K562 (cell line): ENCODE measurements around the gene PAQR6. TPM values are rescaled to one million over a fixed set of nuclear protein-coding genes. Genes with fewer than 3 reads are reported as not detected.

Experiments
- ATAC-seq: fragments of 200-7000 bp; cut with Tn5 transposase; 3 replicates; pipeline ENCODE4 v1.9.1; 2020; ENCODE audit warnings: moderate library complexity
- BruUV-seq: library from RNA; stranded (reverse); fragments of 400-500 nt; replicated peaks from 2 replicates; lab custom pipeline; 2021; lab: Mats Ljungman, UMichigan
- CTCF ChIA-PET: fragments of 300-600 bp; formaldehyde crosslinking; extraction: SDS; loops from one replicate; lab custom pipeline; 2021; ENCODE audit warnings: low intra/inter-chr PET ratio; lab: Yijun Ruan, JAX
- POLR2A ChIA-PET: fragments of 300-600, 350-650 bp; sonication (Branson Sonifier 250); formaldehyde crosslinking; extraction: SDS; loops from one replicate; lab custom pipeline; 2021; ENCODE audit warnings: antibody characterized with exemption, inconsistent platforms; lab: Yijun Ruan, JAX
- DNase-seq, 4 experiments: peaks; one replicate each; pipeline versions ENCODE4 v3.0.0 to v3.0.0-alpha.2; 2011 to 2018; ENCODE audit warnings: low spot score in 3 of 4, mixed read lengths in 3 of 4; ENCODE audit errors: extremely low read depth in 1 of 4
- FAIRE-seq: peaks from 2 replicates; lab custom pipeline; 2011; peaks lifted over from hg19 to GRCh38; lab: Jason Lieb, UNC
- H2AFZ ChIP-seq: 2 replicates; pipeline ENCODE4 v1.6.0; 2011; ENCODE audit warnings: low read depth, low read length, control low read depth, inconsistent platforms
- H3K27ac ChIP-seq: fragments of 200-600 bp; 3 replicates; pipeline ENCODE4 v1.8.0; 2011; ENCODE audit warnings: low read depth, mild to moderate bottlenecking, control low read depth, inconsistent platforms, low read length, moderate library complexity, mixed read lengths; ENCODE audit errors: extremely low read depth
- H3K27me3 ChIP-seq, 2 experiments: fragments of 300-600 bp in 1 of 2; 2 replicates in 1 of 2; 3 replicates in 1 of 2; pipeline versions ENCODE4 v1.6.0 to v1.8.0; 2011; ENCODE audit warnings: inconsistent platforms in 2 of 2, low read length in 2 of 2, mild to moderate bottlenecking in 1 of 2, mixed read lengths in 1 of 2, moderate library complexity in 1 of 2; ENCODE audit not compliant: control insufficient read depth in 2 of 2, insufficient read depth in 2 of 2
- H3K36me3 ChIP-seq: fragments of 300-600 bp; 3 replicates; pipeline ENCODE4 v1.8.0; 2011; ENCODE audit warnings: mild to moderate bottlenecking, low read length, inconsistent platforms; ENCODE audit not compliant: control insufficient read depth, insufficient read depth
- H3K4me1 ChIP-seq, 2 experiments: fragments of 200-600 bp in 1 of 2; replicated peaks in 1 of 2; 2 replicates in 1 of 2; 3 replicates in 1 of 2; pipeline versions ENCODE4 v1.5.1 to v1.8.0; 2011; ENCODE audit warnings: inconsistent platforms in 2 of 2, low read length in 2 of 2, mild to moderate bottlenecking in 1 of 2, mixed read lengths in 1 of 2, moderate library complexity in 1 of 2; ENCODE audit not compliant: control insufficient read depth in 2 of 2, insufficient read depth in 2 of 2
- H3K4me2 ChIP-seq: 2 replicates; pipeline ENCODE4 v1.6.1; 2011; ENCODE audit warnings: low read length, control low read depth, inconsistent platforms, mixed read lengths; ENCODE audit not compliant: insufficient read depth
- H3K4me3 ChIP-seq: fragments of 200-600 bp; sonication (generic), shearing (Covaris generic); 2 replicates; pipeline ENCODE4 v1.5.1; 2016; ENCODE audit warnings: control low read depth, inconsistent platforms
- H3K79me2 ChIP-seq: fragments of 200-600 bp; 3 replicates; pipeline ENCODE4 v1.8.0; 2011; ENCODE audit warnings: low read length, inconsistent platforms; ENCODE audit not compliant: control insufficient read depth, insufficient read depth
- H3K9ac ChIP-seq, 2 experiments: 2 replicates each; pipeline versions ENCODE4 v1.6.0 to v1.6.1; 2011; ENCODE audit warnings: low read depth in 2 of 2, low read length in 2 of 2, control low read depth in 1 of 2, inconsistent platforms in 1 of 2, mild to moderate bottlenecking in 1 of 2, mixed read lengths in 1 of 2; ENCODE audit not compliant: insufficient read depth in 1 of 2
- H3K9me1 ChIP-seq: one replicate; pipeline ENCODE4 v1.6.0; 2011; ENCODE audit warnings: inconsistent platforms, mild to moderate bottlenecking, low read length, moderate library complexity; ENCODE audit not compliant: control insufficient read depth, insufficient read depth
- H3K9me3 ChIP-seq: replicated peaks from 2 replicates; pipeline ENCODE4 v1.5.1; 2011; ENCODE audit warnings: low read depth, low read length, inconsistent platforms; ENCODE audit not compliant: control insufficient read depth, insufficient read depth
- H4K20me1 ChIP-seq: replicated peaks from 2 replicates; pipeline ENCODE4 v1.6.1; 2011; ENCODE audit warnings: low read length, inconsistent platforms, mixed read lengths; ENCODE audit not compliant: control insufficient read depth, insufficient read depth
- NFYB ChIP-seq: IDR thresholded peaks from 2 replicates; pipeline ENCODE4 v1.6.1; 2011; ENCODE audit warnings: mild to moderate bottlenecking, moderate library complexity; ENCODE audit not compliant: insufficient read length; ENCODE audit errors: extremely low read depth
- PCBP2 ChIP-seq: fragments of 200-400 bp; formaldehyde crosslinking; IDR thresholded peaks from 2 replicates; pipeline ENCODE4 v1.6.1; 2018; ENCODE audit warnings: low read length, low read depth, mild to moderate bottlenecking, moderate library complexity; ENCODE audit not compliant: poor library complexity, severe bottlenecking
- POLR2G ChIP-seq: fragments of 200-400 bp; formaldehyde crosslinking; IDR thresholded peaks from 2 replicates; pipeline ENCODE4 v1.6.1; 2017; ENCODE audit warnings: low read depth, mild to moderate bottlenecking, antibody characterized with exemption, low read length, moderate library complexity
- ZNF57 ChIP-seq: fragments of 450-650 bp; formaldehyde crosslinking; IDR thresholded peaks from 2 replicates; pipeline ENCODE4 v1.4.0; 2020; ENCODE audit warnings: mild to moderate bottlenecking, moderate library complexity
- WGBS: fragments of 100-300 bp; shearing (Covaris generic); methylation state at CpG from one replicate; pipeline ENCODE4 v1.1.6; 2016; ENCODE audit warnings: low coverage, mixed read lengths; ENCODE audit not compliant: insufficient coverage; ENCODE audit errors: missing lambda C conversion rate; 5-methylcytosine and 5-hydroxymethylcytosine counted together
- in situ Hi-C: fragments of 300-500 bp; cut with MboI; formaldehyde crosslinking; loops from 4 replicates; pipeline ENCODE4 v1.15.0; 2018; ENCODE audit warnings: inconsistent platforms, mixed read lengths
- intact Hi-C: fragments of 100-400 bp; cut with micrococcal nuclease; formaldehyde crosslinking; loops from 2 replicates; pipeline ENCODE4 v1.14.2; 2022
- polyA plus RNA-seq, 8 experiments: library from polyadenylated mRNA; depleted of rRNA in 4 of 8; stranded (reverse) in 5 of 8; unstranded in 3 of 8; fragments of >200 nt; fragmentation: Nextera tagmentation in 2 of 8; fragmentation: Illumina TruSeq in 1 of 8; extraction: Ambion mirVana in 2 of 8; extraction: Trizol in 1 of 8; gene quantifications; 2 replicates each; pipeline versions ENCODE4 v1.2.1 to v1.2.3, GENCODE V29; 2011 to 2014; ENCODE audit warnings: inconsistent platforms in 1 of 8, missing spikeins in 1 of 8
- total RNA-seq, 7 experiments: library from RNA; depleted of rRNA in 6 of 7; stranded (reverse); fragments of >200 nt in 6 of 7; fragmentation: Illumina TruSeq in 2 of 7; extraction: Trizol in 2 of 7; gene quantifications; 2 replicates each; pipeline versions ENCODE4 v1.2.1 to v1.2.3, GENCODE V29; 2011 to 2021; ENCODE audit warnings: low replicate concordance in 1 of 7
- TF ChIP-seq, protein P1 (sequence below): sonication (generic); formaldehyde crosslinking; IDR thresholded peaks from 2 replicates; pipeline ENCODE4 v1.8.1; 2023; ENCODE audit warnings: mild to moderate bottlenecking, missing genetic modification reagents

The PAQR6 gene
- total and polyA plus RNA-seq, 9 of the 15 experiments (the other 6 are each of a cell fraction or from before 2014, with no cell fraction given), result 0.07 to 1.8 (median 0.62) TPM

DNA sequence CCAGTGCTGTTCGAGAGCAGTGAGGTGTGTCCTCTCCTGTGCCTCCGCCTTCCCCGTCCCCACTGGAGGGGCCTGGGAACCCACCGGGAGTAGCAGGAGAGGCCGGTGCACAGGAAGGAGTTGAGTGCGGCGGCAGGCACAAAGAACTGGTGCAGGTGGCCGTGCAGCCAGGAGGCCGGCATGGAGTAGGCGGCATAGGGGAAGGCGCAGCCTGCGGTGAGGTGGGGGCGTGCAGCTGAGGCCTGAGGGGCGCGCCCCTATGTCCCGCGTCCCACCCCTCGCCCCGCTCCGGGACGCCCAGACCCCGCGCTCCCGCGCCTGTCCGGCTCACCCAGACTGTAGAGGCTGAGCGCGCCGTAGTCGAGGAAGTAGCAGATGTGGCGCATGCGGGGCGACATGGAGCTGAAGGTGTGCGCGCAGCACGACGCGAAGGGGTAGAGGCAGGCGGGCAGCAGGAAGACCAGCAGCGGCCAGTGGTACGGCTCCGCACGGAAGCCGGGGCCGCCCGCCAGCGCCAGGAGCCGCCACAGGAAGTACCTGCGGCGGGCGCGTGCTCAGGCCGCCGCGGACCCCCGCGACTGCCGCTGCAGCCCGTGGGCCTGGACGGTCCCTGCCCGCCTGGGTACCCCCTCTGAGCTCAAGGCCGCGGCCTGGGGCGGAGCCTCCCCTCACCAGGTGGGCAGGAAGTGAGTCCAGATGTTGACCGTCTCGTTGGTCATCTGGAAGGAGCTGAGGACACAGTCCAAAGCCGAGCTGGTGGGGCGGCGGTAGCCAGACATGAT, 2.2 kb downstream of the PAQR6 start (continued):
- TF ChIP-seq, protein P1, sequence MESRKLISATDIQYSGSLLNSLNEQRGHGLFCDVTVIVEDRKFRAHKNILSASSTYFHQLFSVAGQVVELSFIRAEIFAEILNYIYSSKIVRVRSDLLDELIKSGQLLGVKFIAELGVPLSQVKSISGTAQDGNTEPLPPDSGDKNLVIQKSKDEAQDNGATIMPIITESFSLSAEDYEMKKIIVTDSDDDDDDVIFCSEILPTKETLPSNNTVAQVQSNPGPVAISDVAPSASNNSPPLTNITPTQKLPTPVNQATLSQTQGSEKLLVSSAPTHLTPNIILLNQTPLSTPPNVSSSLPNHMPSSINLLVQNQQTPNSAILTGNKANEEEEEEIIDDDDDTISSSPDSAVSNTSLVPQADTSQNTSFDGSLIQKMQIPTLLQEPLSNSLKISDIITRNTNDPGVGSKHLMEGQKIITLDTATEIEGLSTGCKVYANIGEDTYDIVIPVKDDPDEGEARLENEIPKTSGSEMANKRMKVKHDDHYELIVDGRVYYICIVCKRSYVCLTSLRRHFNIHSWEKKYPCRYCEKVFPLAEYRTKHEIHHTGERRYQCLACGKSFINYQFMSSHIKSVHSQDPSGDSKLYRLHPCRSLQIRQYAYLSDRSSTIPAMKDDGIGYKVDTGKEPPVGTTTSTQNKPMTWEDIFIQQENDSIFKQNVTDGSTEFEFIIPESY, result peak; percentile 89
- TF ChIP-seq NFYB, result no peak
- TF ChIP-seq ZNF57, result no peak

DNA sequence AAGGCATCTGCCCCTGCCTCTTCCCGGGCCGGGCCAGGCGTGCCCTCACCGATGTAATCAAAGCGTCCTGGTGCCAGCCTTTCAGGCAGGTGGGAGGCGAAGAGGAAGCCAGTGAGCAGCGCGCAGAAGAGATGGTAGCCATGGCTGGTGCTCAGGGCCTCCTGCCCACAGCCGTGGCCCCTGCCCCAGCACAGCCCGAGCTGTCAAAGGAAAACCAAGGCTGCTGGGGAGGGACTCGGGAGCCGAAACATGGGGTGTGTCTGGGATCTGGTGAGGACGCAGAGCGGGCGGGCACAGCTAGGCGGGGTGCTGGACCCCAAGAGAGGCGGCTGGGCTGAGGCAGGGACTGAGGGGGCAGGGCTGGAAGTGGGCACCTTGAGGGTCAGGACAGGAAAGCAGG, 3.1 kb downstream of the PAQR6 start:
- peak; percentile 51 for TF ChIP-seq POLR2G
- no peak for TF ChIP-seq PCBP2
- POLR2A ChIA-PET, result interaction anchor here (0.6 to 1.0 kb wide), 4 partner anchors 10 to 147 kb away, joined by 3 to 4 read pairs (median 3); no protein-coding TSS in a partner anchor

More for the DNA sequence above, 3.1 kb downstream of the PAQR6 start:
- CTCF ChIA-PET, result no interaction called here
- DNase-seq, result no peak
- 81% methylated on average over 15 of the region's 17 CpGs for WGBS
- intact Hi-C loops, result no loop called here
- H3K4me2 ChIP-seq, result no peak overlapping the region
- H2AFZ ChIP-seq, result no peak overlapping the region
- no peak overlapping the region for H3K4me3 ChIP-seq
- no peak for ATAC-seq
- H3K27ac ChIP-seq, result no peak overlapping the region
- H3K9me1 ChIP-seq, result peaks cover 3% of the 10 kb centered on the region
- no peaks in the 10 kb centered on the region for H3K79me2 ChIP-seq
- H3K9me3 ChIP-seq, result no peaks in the 10 kb centered on the region
- no peak for FAIRE-seq
- H3K4me1 ChIP-seq, result peaks cover 0 to 55% of the 10 kb centered on the region in 2 experiments; a peak in 3 of 5 replicates
- peaks cover 11% of the 10 kb centered on the region; the same call in 1 of the 3 replicates for H3K36me3 ChIP-seq
- peak overlapping the region in 1 of 2 experiments; percentile 58; a peak in 1 of 4 replicates for H3K9ac ChIP-seq
- H4K20me1 ChIP-seq, result no peaks in the 10 kb centered on the region; the same call in 1 of the 2 replicates
- BruUV-seq, result no TSS peak
- no peaks in the 10 kb centered on the region for H3K27me3 ChIP-seq
- in situ Hi-C loops, result no loop called here
